BE2C (cell line): ENCODE data around the gene ZFP14.

ENCODE experiments used
- DNase-seq: peaks from one replicate; pipeline ENCODE4 v3.0.0-alpha.2; 2020
- H3K27me3 ChIP-seq: fragments of 250-450 bp; sonication (Bioruptor Pico); 2 replicates; pipeline ENCODE4 v1.5.1; 2020; ENCODE audit warnings: mild to moderate bottlenecking
- H3K36me3 ChIP-seq: fragments of 250-450 bp; sonication (Bioruptor Pico); 2 replicates; pipeline ENCODE4 v1.5.1; 2020; ENCODE audit warnings: mild to moderate bottlenecking
- H3K4me1 ChIP-seq: fragments of 250-450 bp; sonication (Bioruptor Pico); 2 replicates; pipeline ENCODE4 v1.5.1; 2020
- H3K4me3 ChIP-seq: 2 replicates; pipeline ENCODE4 v1.5.1; 2011; ENCODE audit warnings: low read depth, low read length
- H3K9me3 ChIP-seq: fragments of 250-450 bp; sonication (Bioruptor Pico); 2 replicates; pipeline ENCODE4 v1.5.1; 2020
- TF ChIP-seq, protein P1 (sequence below): IDR thresholded peaks from 2 replicates; pipeline ENCODE4 v1.5.1; 2012; ENCODE audit warnings: mild to moderate bottlenecking, low read depth, low read length

The ZFP14 gene

DNA sequence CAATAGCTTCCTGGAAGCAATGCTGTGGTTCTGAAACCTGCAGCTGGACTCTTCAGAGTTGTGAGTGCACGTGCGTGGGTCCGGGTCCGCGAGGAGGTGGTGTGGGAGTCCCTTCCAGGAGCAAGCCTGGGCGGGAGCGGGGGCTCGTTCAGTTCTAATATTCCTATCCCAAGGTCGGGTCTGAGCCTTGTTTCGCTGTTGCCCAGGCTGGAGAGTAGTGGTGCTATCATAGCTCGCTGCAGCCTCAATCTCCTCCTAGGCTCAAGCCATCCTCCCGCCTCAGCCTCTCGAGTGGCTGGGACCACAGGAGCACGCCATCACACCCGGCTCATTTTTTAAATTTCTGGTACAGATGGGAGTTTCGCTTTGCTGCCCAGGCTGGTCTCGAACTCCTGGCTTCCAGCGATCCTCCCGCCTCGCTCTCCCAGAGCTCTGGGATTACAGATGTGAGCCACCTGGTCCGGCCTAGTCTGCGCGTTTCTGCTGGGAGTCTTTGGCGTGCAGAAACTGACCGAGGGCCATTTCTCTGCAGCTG, 38.8 kb upstream of the ZFP14 start:
- H3K4me3 ChIP-seq: peak overlapping the region; percentile 85
- peaks cover 5% of the 10 kb centered on the region for H3K9me3 ChIP-seq
- no peaks in the 10 kb centered on the region for H3K4me1 ChIP-seq
- TF ChIP-seq, protein P1, sequence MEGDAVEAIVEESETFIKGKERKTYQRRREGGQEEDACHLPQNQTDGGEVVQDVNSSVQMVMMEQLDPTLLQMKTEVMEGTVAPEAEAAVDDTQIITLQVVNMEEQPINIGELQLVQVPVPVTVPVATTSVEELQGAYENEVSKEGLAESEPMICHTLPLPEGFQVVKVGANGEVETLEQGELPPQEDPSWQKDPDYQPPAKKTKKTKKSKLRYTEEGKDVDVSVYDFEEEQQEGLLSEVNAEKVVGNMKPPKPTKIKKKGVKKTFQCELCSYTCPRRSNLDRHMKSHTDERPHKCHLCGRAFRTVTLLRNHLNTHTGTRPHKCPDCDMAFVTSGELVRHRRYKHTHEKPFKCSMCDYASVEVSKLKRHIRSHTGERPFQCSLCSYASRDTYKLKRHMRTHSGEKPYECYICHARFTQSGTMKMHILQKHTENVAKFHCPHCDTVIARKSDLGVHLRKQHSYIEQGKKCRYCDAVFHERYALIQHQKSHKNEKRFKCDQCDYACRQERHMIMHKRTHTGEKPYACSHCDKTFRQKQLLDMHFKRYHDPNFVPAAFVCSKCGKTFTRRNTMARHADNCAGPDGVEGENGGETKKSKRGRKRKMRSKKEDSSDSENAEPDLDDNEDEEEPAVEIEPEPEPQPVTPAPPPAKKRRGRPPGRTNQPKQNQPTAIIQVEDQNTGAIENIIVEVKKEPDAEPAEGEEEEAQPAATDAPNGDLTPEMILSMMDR: no peak
- DNase-seq: peak; percentile 10
- no peaks in the 10 kb centered on the region for H3K27me3 ChIP-seq
- 0 out of 2 replicates have a peak, but pooled peaks cover 3% of the 10 kb centered on the region for H3K36me3 ChIP-seq

DNA sequence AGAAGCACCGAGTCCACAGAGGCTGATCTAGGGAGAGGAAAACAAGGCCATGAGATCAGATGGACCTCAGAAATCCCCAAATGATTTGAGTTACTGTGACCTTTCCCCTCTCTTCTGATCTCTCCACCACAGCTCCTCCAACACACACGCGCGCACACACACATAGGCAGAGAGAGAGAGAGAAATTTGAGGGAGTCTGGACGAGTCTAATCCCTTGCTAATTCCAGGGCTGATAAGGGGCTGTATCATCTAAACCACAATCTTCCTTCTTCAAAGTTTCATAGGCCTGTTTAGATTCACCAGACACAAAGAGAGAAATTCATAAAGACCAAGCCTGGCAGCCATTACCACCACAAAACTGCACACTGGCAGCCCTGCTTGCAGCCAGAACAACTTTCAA, 30.8 kb upstream of the ZFP14 start:
- Histone ChIP-seq H3K27me3 (no peaks in the 10 kb centered on the region), H3K4me1 (no peaks in the 10 kb centered on the region), H3K4me3 (no peak overlapping the region), H3K9me3 (no peaks in the 10 kb centered on the region), H3K36me3 (peaks cover 24% of the 10 kb centered on the region)
- DNase-seq: no peak
- TF ChIP-seq, protein P1: no peak

DNA sequence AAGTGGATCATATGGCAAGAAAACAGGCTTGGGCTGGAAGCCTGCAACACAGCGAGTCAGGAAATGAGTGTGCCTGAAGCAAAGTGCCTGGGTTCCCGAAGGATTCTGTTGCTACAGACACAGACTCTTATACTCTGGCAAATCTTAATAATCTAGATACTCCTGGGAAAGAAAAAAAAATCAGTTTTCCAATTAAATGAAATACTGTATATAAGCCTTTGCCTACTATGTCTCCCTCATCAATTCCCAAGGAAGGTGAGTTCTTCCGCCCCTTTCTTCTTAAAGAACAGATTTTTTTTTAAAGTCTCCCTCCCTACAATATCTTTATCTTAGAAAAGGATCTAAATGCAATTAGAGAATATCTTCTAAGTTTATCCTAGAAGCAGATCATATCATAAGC, 29.1 kb upstream of the ZFP14 start:
- Histone ChIP-seq H3K27me3 (no peaks in the 10 kb centered on the region), H3K9me3 (no peaks in the 10 kb centered on the region), H3K36me3 (peaks cover 35% of the 10 kb centered on the region), H3K4me1 (no peaks in the 10 kb centered on the region), H3K4me3 (no peak overlapping the region)
- TF ChIP-seq, protein P1: no peak
- DNase-seq: no peak

DNA sequence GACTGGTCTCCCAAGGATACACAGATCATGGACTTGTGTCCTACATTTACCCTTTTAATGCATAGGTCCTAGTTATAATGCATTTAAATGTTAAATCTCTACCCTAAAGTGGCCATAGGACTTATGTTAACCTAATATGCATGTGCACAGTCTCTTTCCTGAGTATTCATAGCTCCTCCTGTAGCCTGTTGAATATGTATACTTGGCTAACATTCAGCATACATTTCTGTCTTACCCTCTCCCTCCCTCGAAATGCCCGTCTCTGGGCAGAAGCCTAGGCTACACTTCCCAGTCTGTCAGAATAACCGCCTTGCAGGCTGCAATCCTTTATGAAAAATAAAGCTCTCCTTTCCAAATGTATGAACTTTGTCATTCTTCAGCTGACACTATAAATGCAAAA, 25.5 kb upstream of the ZFP14 start:
- H3K9me3 ChIP-seq: no peaks in the 10 kb centered on the region
- no peaks in the 10 kb centered on the region for H3K27me3 ChIP-seq
- H3K36me3 ChIP-seq: peaks cover 37% of the 10 kb centered on the region
- H3K4me1 ChIP-seq: no peaks in the 10 kb centered on the region
- DNase-seq: no peak
- TF ChIP-seq, protein P1: no peak
- H3K4me3 ChIP-seq: no peak overlapping the region

DNA sequence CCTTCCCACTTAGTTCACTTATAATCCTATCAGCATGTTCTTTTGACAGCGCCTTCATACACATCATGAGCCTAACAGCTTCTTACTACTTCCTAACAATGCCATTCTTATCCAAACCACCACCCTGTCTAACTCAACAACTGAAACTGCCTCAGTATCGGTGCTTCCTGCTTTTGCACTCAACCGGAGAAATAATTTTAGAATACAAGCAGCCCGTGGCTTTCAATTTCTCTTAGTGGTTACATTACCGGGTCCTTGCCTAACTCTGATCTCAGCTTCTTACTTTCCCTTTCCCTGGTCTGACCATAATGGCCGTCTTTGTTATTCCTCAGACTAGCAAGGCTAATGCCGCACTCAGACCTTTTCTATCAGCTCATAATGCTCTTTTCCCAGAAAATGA, 22.5 kb upstream of the ZFP14 start:
- no peak overlapping the region for H3K4me3 ChIP-seq
- TF ChIP-seq, protein P1: no peak
- H3K27me3 ChIP-seq: no peaks in the 10 kb centered on the region
- no peaks in the 10 kb centered on the region for H3K4me1 ChIP-seq
- H3K9me3 ChIP-seq: no peaks in the 10 kb centered on the region
- peaks cover 30% of the 10 kb centered on the region for H3K36me3 ChIP-seq
- DNase-seq: no peak

DNA sequence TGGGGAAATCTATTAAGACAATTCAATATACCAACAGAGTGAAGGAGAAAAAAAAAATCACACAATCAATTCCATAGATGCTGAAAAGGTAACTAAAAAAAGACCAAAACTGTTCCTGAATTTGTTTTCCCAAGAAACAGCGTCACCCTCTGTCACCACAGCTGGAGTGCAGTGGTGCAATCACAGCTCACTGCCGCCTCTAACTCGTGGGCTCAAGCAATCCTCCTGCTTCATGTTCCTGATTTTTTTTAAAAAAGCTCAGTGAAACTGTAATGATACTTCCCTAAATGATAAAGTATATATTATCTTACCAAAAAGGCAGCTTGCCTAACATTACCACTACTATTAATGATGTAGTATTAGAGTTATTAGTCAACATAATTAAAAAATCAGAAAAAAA, 19.6 kb upstream of the ZFP14 start:
- Histone ChIP-seq H3K36me3 (peaks cover 30% of the 10 kb centered on the region), H3K27me3 (no peaks in the 10 kb centered on the region), H3K4me3 (no peak overlapping the region), H3K9me3 (peaks cover 3% of the 10 kb centered on the region; the same call in 1 of the 2 replicates), H3K4me1 (no peaks in the 10 kb centered on the region)
- DNase-seq: no peak
- TF ChIP-seq, protein P1: no peak
